K562 (cell line): ENCODE measurements around the gene DNAJC15. TPM values are rescaled to one million over a fixed set of nuclear protein-coding genes. Genes with fewer than 3 reads are reported as not detected.

Experiments
- ATAC-seq: fragments of 200-7000 bp; cut with Tn5 transposase; 3 replicates; pipeline ENCODE4 v1.9.1; 2020; ENCODE audit warnings: moderate library complexity
- BruUV-seq: library from RNA; stranded (reverse); fragments of 400-500 nt; replicated peaks from 2 replicates; lab custom pipeline; 2021; lab: Mats Ljungman, UMichigan
- CTCF ChIA-PET: fragments of 300-600 bp; formaldehyde crosslinking; extraction: SDS; loops from one replicate; lab custom pipeline; 2021; ENCODE audit warnings: low intra/inter-chr PET ratio; lab: Yijun Ruan, JAX
- POLR2A ChIA-PET: fragments of 300-600, 350-650 bp; sonication (Branson Sonifier 250); formaldehyde crosslinking; extraction: SDS; loops from one replicate; lab custom pipeline; 2021; ENCODE audit warnings: antibody characterized with exemption, inconsistent platforms; lab: Yijun Ruan, JAX
- DNase-seq, 4 experiments: peaks; one replicate each; pipeline versions ENCODE4 v3.0.0 to v3.0.0-alpha.2; 2011 to 2018; ENCODE audit warnings: low spot score in 3 of 4, mixed read lengths in 3 of 4; ENCODE audit errors: extremely low read depth in 1 of 4
- FAIRE-seq: peaks from 2 replicates; lab custom pipeline; 2011; peaks lifted over from hg19 to GRCh38; lab: Jason Lieb, UNC
- H2AFZ ChIP-seq: 2 replicates; pipeline ENCODE4 v1.6.0; 2011; ENCODE audit warnings: low read depth, low read length, control low read depth, inconsistent platforms
- H3K27ac ChIP-seq: fragments of 200-600 bp; 3 replicates; pipeline ENCODE4 v1.8.0; 2011; ENCODE audit warnings: low read depth, mild to moderate bottlenecking, control low read depth, inconsistent platforms, low read length, moderate library complexity, mixed read lengths; ENCODE audit errors: extremely low read depth
- H3K27me3 ChIP-seq, 2 experiments: fragments of 300-600 bp in 1 of 2; 2 replicates in 1 of 2; 3 replicates in 1 of 2; pipeline versions ENCODE4 v1.6.0 to v1.8.0; 2011; ENCODE audit warnings: inconsistent platforms in 2 of 2, low read length in 2 of 2, mild to moderate bottlenecking in 1 of 2, mixed read lengths in 1 of 2, moderate library complexity in 1 of 2; ENCODE audit not compliant: control insufficient read depth in 2 of 2, insufficient read depth in 2 of 2
- H3K36me3 ChIP-seq: fragments of 300-600 bp; 3 replicates; pipeline ENCODE4 v1.8.0; 2011; ENCODE audit warnings: mild to moderate bottlenecking, low read length, inconsistent platforms; ENCODE audit not compliant: control insufficient read depth, insufficient read depth
- H3K4me1 ChIP-seq, 2 experiments: fragments of 200-600 bp in 1 of 2; replicated peaks in 1 of 2; 2 replicates in 1 of 2; 3 replicates in 1 of 2; pipeline versions ENCODE4 v1.5.1 to v1.8.0; 2011; ENCODE audit warnings: inconsistent platforms in 2 of 2, low read length in 2 of 2, mild to moderate bottlenecking in 1 of 2, mixed read lengths in 1 of 2, moderate library complexity in 1 of 2; ENCODE audit not compliant: control insufficient read depth in 2 of 2, insufficient read depth in 2 of 2
- H3K4me2 ChIP-seq: 2 replicates; pipeline ENCODE4 v1.6.1; 2011; ENCODE audit warnings: low read length, control low read depth, inconsistent platforms, mixed read lengths; ENCODE audit not compliant: insufficient read depth
- H3K4me3 ChIP-seq: fragments of 200-600 bp; sonication (generic), shearing (Covaris generic); 2 replicates; pipeline ENCODE4 v1.5.1; 2016; ENCODE audit warnings: control low read depth, inconsistent platforms
- H3K79me2 ChIP-seq: fragments of 200-600 bp; 3 replicates; pipeline ENCODE4 v1.8.0; 2011; ENCODE audit warnings: low read length, inconsistent platforms; ENCODE audit not compliant: control insufficient read depth, insufficient read depth
- H3K9ac ChIP-seq, 2 experiments: 2 replicates each; pipeline versions ENCODE4 v1.6.0 to v1.6.1; 2011; ENCODE audit warnings: low read depth in 2 of 2, low read length in 2 of 2, control low read depth in 1 of 2, inconsistent platforms in 1 of 2, mild to moderate bottlenecking in 1 of 2, mixed read lengths in 1 of 2; ENCODE audit not compliant: insufficient read depth in 1 of 2
- H3K9me1 ChIP-seq: one replicate; pipeline ENCODE4 v1.6.0; 2011; ENCODE audit warnings: inconsistent platforms, mild to moderate bottlenecking, low read length, moderate library complexity; ENCODE audit not compliant: control insufficient read depth, insufficient read depth
- H3K9me3 ChIP-seq: replicated peaks from 2 replicates; pipeline ENCODE4 v1.5.1; 2011; ENCODE audit warnings: low read depth, low read length, inconsistent platforms; ENCODE audit not compliant: control insufficient read depth, insufficient read depth
- H4K20me1 ChIP-seq: replicated peaks from 2 replicates; pipeline ENCODE4 v1.6.1; 2011; ENCODE audit warnings: low read length, inconsistent platforms, mixed read lengths; ENCODE audit not compliant: control insufficient read depth, insufficient read depth
- ARNT ChIP-seq, 2 experiments: fragments of 450-650 bp; IDR thresholded peaks; 2 replicates each; pipeline ENCODE4 v1.6.1; 2016; ENCODE audit warnings: mild to moderate bottlenecking in 1 of 2
- RBM22 ChIP-seq: fragments of 200-400 bp; formaldehyde crosslinking; IDR thresholded peaks from 2 replicates; pipeline ENCODE4 v1.6.1; 2018; ENCODE audit warnings: low read length, low read depth; ENCODE audit not compliant: poor library complexity, severe bottlenecking
- ZNF134 ChIP-seq: fragments of 250-450 bp; sonication (Bioruptor Pico); conservative IDR thresholded peaks from 2 replicates; pipeline ENCODE4 v1.4.0; 2020
- WGBS: fragments of 100-300 bp; shearing (Covaris generic); methylation state at CpG from one replicate; pipeline ENCODE4 v1.1.6; 2016; ENCODE audit warnings: low coverage, mixed read lengths; ENCODE audit not compliant: insufficient coverage; ENCODE audit errors: missing lambda C conversion rate; 5-methylcytosine and 5-hydroxymethylcytosine counted together
- in situ Hi-C: fragments of 300-500 bp; cut with MboI; formaldehyde crosslinking; loops from 4 replicates; pipeline ENCODE4 v1.15.0; 2018; ENCODE audit warnings: inconsistent platforms, mixed read lengths
- intact Hi-C: fragments of 100-400 bp; cut with micrococcal nuclease; formaldehyde crosslinking; loops from 2 replicates; pipeline ENCODE4 v1.14.2; 2022
- polyA plus RNA-seq, 8 experiments: library from polyadenylated mRNA; depleted of rRNA in 4 of 8; stranded (reverse) in 5 of 8; unstranded in 3 of 8; fragments of >200 nt; fragmentation: Nextera tagmentation in 2 of 8; fragmentation: Illumina TruSeq in 1 of 8; extraction: Ambion mirVana in 2 of 8; extraction: Trizol in 1 of 8; gene quantifications; 2 replicates each; pipeline versions ENCODE4 v1.2.1 to v1.2.3, GENCODE V29; 2011 to 2014; ENCODE audit warnings: inconsistent platforms in 1 of 8, missing spikeins in 1 of 8
- total RNA-seq, 7 experiments: library from RNA; depleted of rRNA in 6 of 7; stranded (reverse); fragments of >200 nt in 6 of 7; fragmentation: Illumina TruSeq in 2 of 7; extraction: Trizol in 2 of 7; gene quantifications; 2 replicates each; pipeline versions ENCODE4 v1.2.1 to v1.2.3, GENCODE V29; 2011 to 2021; ENCODE audit warnings: low replicate concordance in 1 of 7
- TF ChIP-seq, protein P1 (sequence below): fragments of 450-650 bp; IDR thresholded peaks from one replicate; pipeline ENCODE4 v1.6.1; 2018; ENCODE audit warnings: mild to moderate bottlenecking, moderate library complexity; ENCODE audit not compliant: partially characterized antibody
- TF ChIP-seq, protein P2 (sequence below), 3 experiments: IDR thresholded peaks in 2 of 3; conservative IDR thresholded peaks in 1 of 3; 2 replicates each; pipeline ENCODE4 v1.5.1; 2011 to 2012; ENCODE audit warnings: low read length in 3 of 3, mild to moderate bottlenecking in 3 of 3, control low read depth in 2 of 3, improper control_type of control experiment in 1 of 3, inconsistent platforms in 1 of 3, low read depth in 1 of 3, mixed read lengths in 1 of 3, moderate library complexity in 1 of 3; ENCODE audit not compliant: insufficient read depth in 2 of 3

The DNAJC15 gene
- total and polyA plus RNA-seq, 9 of the 15 experiments (the other 6 are each of a cell fraction or from before 2014, with no cell fraction given), result 0.47 to 3.8 (median 1.0) TPM

GRCh38 chr13:43116242-43116641 lies 92.9 kb downstream of the DNAJC15 start:
- BruUV-seq, result no TSS peak
- Histone ChIP-seq H3K9me3 (no peaks in the 10 kb centered on the region), H3K4me2 (no peak overlapping the region), H3K9ac (no peak overlapping the region), H2AFZ (no peak overlapping the region), H4K20me1 (no peaks in the 10 kb centered on the region), H3K4me3 (no peak overlapping the region), H3K4me1 (no peaks in the 10 kb centered on the region), H3K79me2 (no peaks in the 10 kb centered on the region), H3K27me3 (no peaks in the 10 kb centered on the region), H3K27ac (no peak overlapping the region), H3K36me3 (no peaks in the 10 kb centered on the region), H3K9me1 (no peaks in the 10 kb centered on the region)
- intact Hi-C loops (no loop called here), in situ Hi-C loops (no loop called here)
- 0% methylated on average over 3 of the region's 7 CpGs for WGBS
- DNase-seq (peak in 1 of 4 experiments; percentile 1), ATAC-seq (no peak), FAIRE-seq (no peak)
- CTCF ChIA-PET, result no interaction called here
- TF ChIP-seq, protein P1, sequence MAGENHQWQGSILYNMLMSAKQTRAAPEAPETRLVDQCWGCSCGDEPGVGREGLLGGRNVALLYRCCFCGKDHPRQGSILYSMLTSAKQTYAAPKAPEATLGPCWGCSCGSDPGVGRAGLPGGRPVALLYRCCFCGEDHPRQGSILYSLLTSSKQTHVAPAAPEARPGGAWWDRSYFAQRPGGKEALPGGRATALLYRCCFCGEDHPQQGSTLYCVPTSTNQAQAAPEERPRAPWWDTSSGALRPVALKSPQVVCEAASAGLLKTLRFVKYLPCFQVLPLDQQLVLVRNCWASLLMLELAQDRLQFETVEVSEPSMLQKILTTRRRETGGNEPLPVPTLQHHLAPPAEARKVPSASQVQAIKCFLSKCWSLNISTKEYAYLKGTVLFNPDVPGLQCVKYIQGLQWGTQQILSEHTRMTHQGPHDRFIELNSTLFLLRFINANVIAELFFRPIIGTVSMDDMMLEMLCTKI, result no peak
- TF ChIP-seq ZNF134, result no peak
- no peak for TF ChIP-seq ARNT (IDR thresholded peaks at IDR 0.05)
- TF ChIP-seq RBM22, result no peak
- TF ChIP-seq, protein P2, sequence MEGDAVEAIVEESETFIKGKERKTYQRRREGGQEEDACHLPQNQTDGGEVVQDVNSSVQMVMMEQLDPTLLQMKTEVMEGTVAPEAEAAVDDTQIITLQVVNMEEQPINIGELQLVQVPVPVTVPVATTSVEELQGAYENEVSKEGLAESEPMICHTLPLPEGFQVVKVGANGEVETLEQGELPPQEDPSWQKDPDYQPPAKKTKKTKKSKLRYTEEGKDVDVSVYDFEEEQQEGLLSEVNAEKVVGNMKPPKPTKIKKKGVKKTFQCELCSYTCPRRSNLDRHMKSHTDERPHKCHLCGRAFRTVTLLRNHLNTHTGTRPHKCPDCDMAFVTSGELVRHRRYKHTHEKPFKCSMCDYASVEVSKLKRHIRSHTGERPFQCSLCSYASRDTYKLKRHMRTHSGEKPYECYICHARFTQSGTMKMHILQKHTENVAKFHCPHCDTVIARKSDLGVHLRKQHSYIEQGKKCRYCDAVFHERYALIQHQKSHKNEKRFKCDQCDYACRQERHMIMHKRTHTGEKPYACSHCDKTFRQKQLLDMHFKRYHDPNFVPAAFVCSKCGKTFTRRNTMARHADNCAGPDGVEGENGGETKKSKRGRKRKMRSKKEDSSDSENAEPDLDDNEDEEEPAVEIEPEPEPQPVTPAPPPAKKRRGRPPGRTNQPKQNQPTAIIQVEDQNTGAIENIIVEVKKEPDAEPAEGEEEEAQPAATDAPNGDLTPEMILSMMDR (IDR thresholded peaks at IDR 0.05 in 2 of 3, conservative IDR thresholded peaks at IDR 0.05 in 1 of 3; ENCODE audit: insufficient read depth in 2 of 3, low read depth in 1 of 3, low read length in 3 of 3), result 0 out of 6 replicates have a peak, but pooled peaks of 2 of the 3 experiments have one; percentile 5 to 11
- POLR2A ChIA-PET, result no interaction called here
